ENCODE results near the gene ZCCHC14.

The ZCCHC14 gene

DNA sequence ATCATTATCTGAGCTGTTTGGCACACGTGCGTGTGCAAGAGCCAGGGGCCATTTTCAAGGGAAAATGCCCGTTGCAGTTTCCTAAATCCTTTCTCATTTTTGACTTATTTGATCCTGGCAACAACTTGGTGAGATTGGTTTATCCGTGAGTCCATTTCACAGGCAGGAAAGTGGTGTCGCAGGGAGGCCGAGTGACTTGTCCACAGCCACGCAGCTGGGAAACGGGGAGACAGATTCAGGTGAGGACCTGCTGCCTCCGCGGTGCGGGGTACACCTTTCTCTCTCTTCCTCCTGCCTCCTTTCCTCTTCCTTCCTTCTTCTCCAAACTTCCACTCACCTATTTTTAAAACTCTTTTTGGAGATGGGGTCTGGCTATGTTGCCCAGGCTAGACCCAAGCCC is 46.3 kb upstream of the ZCCHC14 start:
- no peaks in the 10 kb centered on the region for H3K36me3 ChIP-seq
- TF ChIP-seq, protein P1, sequence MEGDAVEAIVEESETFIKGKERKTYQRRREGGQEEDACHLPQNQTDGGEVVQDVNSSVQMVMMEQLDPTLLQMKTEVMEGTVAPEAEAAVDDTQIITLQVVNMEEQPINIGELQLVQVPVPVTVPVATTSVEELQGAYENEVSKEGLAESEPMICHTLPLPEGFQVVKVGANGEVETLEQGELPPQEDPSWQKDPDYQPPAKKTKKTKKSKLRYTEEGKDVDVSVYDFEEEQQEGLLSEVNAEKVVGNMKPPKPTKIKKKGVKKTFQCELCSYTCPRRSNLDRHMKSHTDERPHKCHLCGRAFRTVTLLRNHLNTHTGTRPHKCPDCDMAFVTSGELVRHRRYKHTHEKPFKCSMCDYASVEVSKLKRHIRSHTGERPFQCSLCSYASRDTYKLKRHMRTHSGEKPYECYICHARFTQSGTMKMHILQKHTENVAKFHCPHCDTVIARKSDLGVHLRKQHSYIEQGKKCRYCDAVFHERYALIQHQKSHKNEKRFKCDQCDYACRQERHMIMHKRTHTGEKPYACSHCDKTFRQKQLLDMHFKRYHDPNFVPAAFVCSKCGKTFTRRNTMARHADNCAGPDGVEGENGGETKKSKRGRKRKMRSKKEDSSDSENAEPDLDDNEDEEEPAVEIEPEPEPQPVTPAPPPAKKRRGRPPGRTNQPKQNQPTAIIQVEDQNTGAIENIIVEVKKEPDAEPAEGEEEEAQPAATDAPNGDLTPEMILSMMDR (IDR thresholded peaks at IDR 0.05) = no peak
- H3K4me1 ChIP-seq (ENCODE audit: control insufficient read depth in 1 of 2, insufficient read depth in 1 of 2, low read depth in 1 of 2, low read length in 1 of 2) = peaks cover 0 to 4% of the 10 kb centered on the region in 2 experiments
- no peak overlapping the region for H3K27ac ChIP-seq
- H3K9me3 ChIP-seq = no peaks in the 10 kb centered on the region
- peaks cover 62% of the 10 kb centered on the region for H3K27me3 ChIP-seq
- H3K4me3 ChIP-seq (ENCODE audit: low read depth in 1 of 2, low read length in 1 of 2) = no peak overlapping the region

DNA sequence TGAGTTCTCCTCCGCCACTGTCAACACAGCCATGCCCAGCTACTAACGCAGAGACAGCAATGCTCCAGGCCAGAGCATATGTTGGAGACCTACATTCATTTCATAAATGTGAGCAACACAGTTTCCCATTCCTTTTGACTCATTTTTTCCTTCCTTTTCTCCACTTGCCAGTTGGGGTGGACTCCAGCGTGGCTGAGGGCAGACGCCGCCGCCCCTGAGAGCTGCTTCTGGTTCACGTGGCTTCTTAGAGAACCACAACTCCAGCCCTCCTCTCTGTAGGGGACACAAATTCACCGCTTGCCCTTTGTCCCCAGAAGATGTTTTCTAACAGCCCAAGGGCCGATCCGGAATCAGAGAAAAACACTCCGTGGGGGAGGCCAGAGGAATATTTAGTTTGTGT is 45.8 kb upstream of the ZCCHC14 start:
- TF ChIP-seq, protein P1 (IDR thresholded peaks at IDR 0.05) = no peak
- H3K36me3 ChIP-seq = no peaks in the 10 kb centered on the region
- H3K9me3 ChIP-seq = no peaks in the 10 kb centered on the region
- peaks cover 56% of the 10 kb centered on the region for H3K27me3 ChIP-seq
- H3K4me3 ChIP-seq (ENCODE audit: low read depth in 1 of 2, low read length in 1 of 2) = no peak overlapping the region
- H3K27ac ChIP-seq = no peak overlapping the region
- no peaks in the 10 kb centered on the region for H3K4me1 ChIP-seq (ENCODE audit: control insufficient read depth in 1 of 2, insufficient read depth in 1 of 2, low read depth in 1 of 2, low read length in 1 of 2)

DNA sequence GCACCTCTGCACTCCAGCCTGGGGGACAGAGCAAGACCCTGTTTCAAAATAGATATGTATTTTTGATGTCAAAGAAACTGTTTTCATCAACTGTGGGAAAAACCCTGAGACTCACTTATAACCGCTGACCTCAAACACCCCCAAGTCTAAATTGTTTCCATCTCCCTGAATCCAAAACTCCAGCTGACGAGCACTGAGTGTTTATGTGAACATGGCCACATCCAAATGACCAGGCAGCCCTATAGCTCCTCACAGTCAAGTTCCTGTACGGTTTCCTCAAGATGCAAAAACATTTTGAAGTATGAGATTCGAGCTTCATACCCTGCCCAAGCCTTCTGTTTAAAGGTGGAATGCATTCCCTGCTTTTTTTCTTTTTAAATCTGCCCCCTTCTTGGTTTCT is 45.3 kb upstream of the ZCCHC14 start:
- TF ChIP-seq, protein P1 (IDR thresholded peaks at IDR 0.05) = no peak
- no peak overlapping the region for H3K4me3 ChIP-seq (ENCODE audit: low read depth in 1 of 2, low read length in 1 of 2)
- H3K4me1 ChIP-seq (ENCODE audit: control insufficient read depth in 1 of 2, insufficient read depth in 1 of 2, low read depth in 1 of 2, low read length in 1 of 2) = no peaks in the 10 kb centered on the region
- no peaks in the 10 kb centered on the region for H3K36me3 ChIP-seq
- no peaks in the 10 kb centered on the region for H3K9me3 ChIP-seq
- H3K27me3 ChIP-seq = peaks cover 54% of the 10 kb centered on the region
- H3K27ac ChIP-seq = no peak overlapping the region

DNA sequence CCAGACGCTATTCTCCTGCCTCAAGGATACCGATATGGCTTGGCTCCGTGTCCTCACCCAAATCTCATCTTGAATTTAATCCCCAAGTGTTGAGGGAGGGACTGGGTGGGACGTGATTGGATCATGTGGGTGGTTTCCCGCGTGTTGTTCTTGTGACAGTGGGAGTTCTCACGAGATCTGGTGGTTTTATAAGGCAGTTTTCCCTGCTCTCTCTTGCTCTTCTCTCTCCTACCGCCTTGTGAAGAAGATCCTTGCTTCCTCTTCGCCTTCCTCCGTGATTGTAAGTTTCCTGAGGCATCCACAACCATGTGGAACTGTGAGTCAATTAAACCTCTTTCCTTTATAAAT is 43.9 kb upstream of the ZCCHC14 start:
- TF ChIP-seq, protein P1 (IDR thresholded peaks at IDR 0.05) = no peak
- H3K27me3 ChIP-seq = peaks cover 44% of the 10 kb centered on the region
- H3K4me3 ChIP-seq (ENCODE audit: low read depth in 1 of 2, low read length in 1 of 2) = no peak overlapping the region
- H3K9me3 ChIP-seq = no peaks in the 10 kb centered on the region
- no peaks in the 10 kb centered on the region for H3K36me3 ChIP-seq
- H3K4me1 ChIP-seq (ENCODE audit: control insufficient read depth in 1 of 2, insufficient read depth in 1 of 2, low read depth in 1 of 2, low read length in 1 of 2) = no peaks in the 10 kb centered on the region
- no peak overlapping the region for H3K27ac ChIP-seq

DNA sequence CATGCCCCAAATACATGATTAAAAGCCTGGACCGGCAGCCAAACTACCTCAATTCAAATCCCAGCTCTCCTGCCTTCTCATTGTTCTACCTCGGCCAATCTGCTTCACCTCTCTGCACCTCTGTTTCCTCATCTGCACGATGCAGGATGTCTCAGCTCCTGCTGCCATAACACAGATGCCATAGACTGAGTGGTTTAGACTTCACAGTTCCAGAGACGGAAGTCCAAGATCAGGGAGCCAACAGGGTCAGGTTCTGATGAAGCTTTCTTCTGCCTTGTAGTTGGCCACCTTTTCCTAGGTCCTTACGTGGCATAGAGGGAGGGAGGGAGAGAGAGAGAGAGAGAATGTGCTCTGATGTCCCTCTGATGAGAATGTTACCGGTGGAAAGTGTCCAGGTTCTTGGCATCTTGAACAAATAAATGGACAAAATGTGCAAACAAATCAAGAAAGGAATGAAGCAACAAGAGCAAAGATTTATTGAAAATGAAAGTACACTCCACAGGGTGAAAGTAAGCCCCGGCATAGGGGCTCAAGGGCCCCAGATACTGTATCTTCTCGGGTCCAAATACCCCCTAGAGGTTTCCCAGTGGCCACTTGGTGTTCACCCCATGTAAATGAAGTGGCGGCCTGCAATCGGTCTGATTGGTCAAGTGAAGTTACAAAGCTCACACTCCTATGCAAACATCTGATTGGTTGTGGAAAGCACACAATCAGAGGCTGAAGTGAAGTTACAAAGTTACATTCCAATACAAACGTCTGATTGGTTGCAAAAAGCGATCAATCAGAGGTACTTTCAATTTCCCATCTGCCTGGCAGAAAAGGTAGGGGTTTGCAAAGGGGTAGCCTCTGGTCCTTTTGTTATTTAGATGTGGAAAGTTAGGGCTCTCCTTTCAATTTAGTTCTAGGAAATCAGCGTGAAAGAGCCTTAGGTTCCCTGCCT is 43.3 kb upstream of the ZCCHC14 start:
- Histone ChIP-seq H3K27me3 (peaks cover 46% of the 10 kb centered on the region), H3K27ac (no peak overlapping the region), H3K36me3 (no peaks in the 10 kb centered on the region), H3K9me3 (no peaks in the 10 kb centered on the region), H3K4me1 (ENCODE audit: control insufficient read depth in 1 of 2, insufficient read depth in 1 of 2, low read depth in 1 of 2, low read length in 1 of 2) (no peaks in the 10 kb centered on the region), H3K4me3 (ENCODE audit: low read depth in 1 of 2, low read length in 1 of 2) (no peak overlapping the region)
- TF ChIP-seq, protein P1 (IDR thresholded peaks at IDR 0.05) = no peak

Measured in neutrophil (primary cell).